Transverse colon (tissue), 3 donors: ENCODE data around the gene CALML4.

Experiments used
- POLR2A ChIP-seq: fragments of 450-650 bp; IDR thresholded peaks from one replicate; pipeline ENCODE4 v1.6.1; 2016; ENCODE audit warnings: antibody characterized with exemption, mild to moderate bottlenecking, moderate library complexity
- TF ChIP-seq, protein P1 (sequence below), 5 experiments: fragments of 200-600 bp in 3 of 5; fragments of 450-650 bp in 2 of 5; sonication (generic) in 3 of 5; IDR thresholded peaks; 1 replicate in 2 of 5; 2 replicates in 3 of 5; pipeline ENCODE4 v1.5.1; 2016 to 2017; ENCODE audit warnings: antibody characterized with exemption in 5 of 5, inconsistent platforms in 3 of 5, mild to moderate bottlenecking in 2 of 5, moderate library complexity in 1 of 5

DNA sequence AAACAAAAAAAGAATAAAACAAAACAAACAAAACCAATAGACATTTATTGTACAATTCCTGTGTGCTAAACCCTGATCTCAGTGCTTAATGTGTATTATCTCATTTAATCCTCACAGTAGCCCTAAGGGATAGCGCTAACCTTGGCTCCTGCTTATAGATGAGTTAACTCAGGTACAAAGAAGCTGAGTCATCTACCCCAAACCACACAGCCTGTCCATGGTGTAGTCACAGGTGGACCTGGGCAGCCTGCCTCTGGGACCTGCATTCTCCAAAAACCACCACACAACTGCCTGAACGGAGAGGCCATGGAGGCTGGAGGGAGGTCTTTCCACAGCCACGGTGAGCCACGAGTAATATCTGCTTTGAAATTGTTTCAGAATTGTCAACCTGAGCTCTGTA is 29.9 kb upstream of the CALML4 start:
- TF ChIP-seq, protein P1, sequence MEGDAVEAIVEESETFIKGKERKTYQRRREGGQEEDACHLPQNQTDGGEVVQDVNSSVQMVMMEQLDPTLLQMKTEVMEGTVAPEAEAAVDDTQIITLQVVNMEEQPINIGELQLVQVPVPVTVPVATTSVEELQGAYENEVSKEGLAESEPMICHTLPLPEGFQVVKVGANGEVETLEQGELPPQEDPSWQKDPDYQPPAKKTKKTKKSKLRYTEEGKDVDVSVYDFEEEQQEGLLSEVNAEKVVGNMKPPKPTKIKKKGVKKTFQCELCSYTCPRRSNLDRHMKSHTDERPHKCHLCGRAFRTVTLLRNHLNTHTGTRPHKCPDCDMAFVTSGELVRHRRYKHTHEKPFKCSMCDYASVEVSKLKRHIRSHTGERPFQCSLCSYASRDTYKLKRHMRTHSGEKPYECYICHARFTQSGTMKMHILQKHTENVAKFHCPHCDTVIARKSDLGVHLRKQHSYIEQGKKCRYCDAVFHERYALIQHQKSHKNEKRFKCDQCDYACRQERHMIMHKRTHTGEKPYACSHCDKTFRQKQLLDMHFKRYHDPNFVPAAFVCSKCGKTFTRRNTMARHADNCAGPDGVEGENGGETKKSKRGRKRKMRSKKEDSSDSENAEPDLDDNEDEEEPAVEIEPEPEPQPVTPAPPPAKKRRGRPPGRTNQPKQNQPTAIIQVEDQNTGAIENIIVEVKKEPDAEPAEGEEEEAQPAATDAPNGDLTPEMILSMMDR (IDR thresholded peaks at IDR 0.05): no peak
- TF ChIP-seq POLR2A: no peak
